HG03280 (cell line): ENCODE data around the gene XDH.

Experiments
- ATAC-seq: cut with Tn5 transposase; IDR thresholded peaks from one replicate; pipeline ENCODE4 v1.9.1; 2021; ENCODE audit warnings: mild to moderate bottlenecking, moderate library complexity; ENCODE audit not compliant: unreplicated experiment

Gene XDH

DNA sequence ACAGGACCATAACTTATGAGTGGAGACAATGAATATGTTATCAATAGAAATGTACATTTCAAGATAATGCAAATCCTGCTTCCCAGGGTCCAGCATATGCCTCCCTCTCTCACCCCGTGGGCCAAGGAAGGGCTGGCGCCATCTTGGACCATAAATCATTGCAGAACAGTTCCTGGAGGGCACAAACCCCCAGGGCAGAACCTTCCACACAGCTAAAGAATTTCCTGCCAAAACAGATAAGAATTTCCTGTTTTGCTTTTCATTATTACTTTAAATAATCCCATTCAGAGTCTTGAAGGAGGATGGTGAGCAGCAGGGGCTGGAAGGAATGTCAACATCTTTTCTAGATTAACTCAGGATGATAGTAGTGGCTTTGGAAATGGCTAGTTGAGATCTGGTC is 126.9 kb downstream of the XDH start:
- ATAC-seq, result no peak

- no peak for ATAC-seq
Observed at GRCh38 chr2:31286961-31287550, 127.5 kb downstream of the XDH start.

DNA sequence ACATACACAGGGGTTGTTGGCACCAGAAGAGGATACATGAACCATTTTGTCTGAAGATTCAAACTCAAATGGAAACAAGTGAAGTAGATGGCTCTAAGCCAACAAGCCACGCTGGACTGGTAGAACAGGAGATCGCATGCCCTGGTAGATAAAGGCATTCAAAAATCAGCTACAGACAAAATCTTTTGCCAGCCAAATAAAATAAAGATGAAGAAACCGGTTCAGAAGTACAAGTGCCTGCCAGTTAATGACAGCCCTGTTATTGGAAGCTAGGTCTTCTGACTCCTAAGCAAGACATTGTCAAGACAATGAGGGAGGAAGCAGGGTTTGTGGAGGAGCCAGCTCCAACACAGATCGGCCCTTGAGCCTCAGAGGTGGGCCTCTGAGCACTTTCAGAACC is 128.3 kb downstream of the XDH start:
- no peak for ATAC-seq
